Measurements from ENCODE around the gene DRAXIN.

Gene DRAXIN

GRCh38 chr1:11658542-11658941 is 33.0 kb upstream of the DRAXIN start:
- no peak for DNase-seq

GRCh38 chr1:11659748-11660147 is 31.8 kb upstream of the DRAXIN start:
- no peak for DNase-seq

DNA sequence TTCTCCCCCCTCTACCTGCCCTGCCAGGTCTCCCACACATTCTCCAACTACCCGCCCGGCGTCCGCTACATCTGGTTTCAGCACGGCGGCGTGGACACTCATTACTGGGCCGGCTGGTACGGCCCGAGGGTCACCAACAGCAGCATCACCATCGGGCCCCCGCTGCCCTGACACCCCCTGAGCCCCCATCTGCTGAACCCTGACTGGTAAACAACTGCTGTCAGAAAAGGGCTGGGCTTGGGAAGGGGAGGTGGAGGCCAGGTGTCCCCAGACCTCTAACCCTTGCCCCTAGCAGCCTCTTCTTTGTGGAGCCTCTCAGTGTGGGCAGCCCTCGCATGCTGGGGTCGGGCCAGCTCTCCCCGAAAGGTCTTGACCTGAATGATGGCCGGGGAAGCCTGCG is 30.4 kb upstream of the DRAXIN start:
- DNase-seq = no peak

- DNase-seq = peak; percentile 61
These were observed 27.0 kb upstream of the DRAXIN start for GRCh38 chr1:11664336-11665065.

- no peak for DNase-seq
These were observed 23.0 kb upstream of the DRAXIN start for GRCh38 chr1:11668516-11668915.

DNA sequence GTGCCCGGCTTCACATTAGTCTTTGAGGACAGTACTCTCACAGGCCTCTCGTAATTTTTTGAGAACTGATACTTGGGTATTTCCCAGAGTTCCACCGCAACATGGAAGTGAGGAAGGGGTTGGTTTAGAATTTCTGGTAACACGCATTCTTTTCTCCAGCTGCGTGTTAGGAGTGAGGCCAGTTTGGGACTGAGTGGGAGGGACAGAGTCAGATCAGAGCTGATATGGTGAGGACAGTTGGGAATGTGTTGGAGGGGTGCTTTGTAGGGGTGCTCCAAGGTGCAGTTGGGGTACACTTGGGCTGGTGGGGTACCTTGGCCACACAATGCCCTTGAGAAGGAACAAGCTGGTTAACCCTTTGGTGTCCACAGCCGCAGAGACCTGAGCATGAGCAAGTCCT is 20.8 kb upstream of the DRAXIN start:
- DNase-seq = no peak

GRCh38 chr1:11671205-11671543 is 20.3 kb upstream of the DRAXIN start:
- DNase-seq = no peak

- DNase-seq = no peak
These were observed 19.8 kb upstream of the DRAXIN start for GRCh38 chr1:11671544-11672286.

DNA sequence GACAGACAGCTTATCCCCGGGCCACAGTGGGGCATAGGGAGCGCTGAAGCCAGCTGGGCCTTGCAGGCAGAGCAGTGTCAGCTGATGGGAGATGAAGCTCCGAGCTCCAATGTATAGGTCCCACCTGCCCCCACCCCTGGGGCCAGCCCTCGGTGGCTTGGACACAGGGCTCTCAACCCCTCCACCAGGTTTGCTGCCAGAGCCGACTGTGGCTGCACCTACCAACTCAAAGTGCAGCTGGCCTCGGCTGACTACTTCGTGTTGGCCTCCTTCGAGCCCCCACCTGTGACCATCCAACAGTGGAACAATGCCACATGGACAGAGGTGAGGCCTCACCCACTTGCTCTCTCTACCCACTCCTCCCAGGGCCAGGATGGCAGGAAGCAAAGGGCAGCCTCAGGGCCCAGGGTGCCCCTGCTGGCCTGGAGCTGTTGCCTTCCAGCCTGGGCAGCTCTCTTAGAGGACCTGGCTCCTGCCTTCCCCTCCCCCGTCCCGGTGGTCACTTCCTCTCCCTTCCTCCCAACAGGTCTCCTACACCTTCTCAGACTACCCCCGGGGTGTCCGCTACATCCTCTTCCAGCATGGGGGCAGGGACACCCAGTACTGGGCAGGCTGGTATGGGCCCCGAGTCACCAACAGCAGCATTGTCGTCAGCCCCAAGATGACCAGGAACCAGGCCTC is 18.3 kb upstream of the DRAXIN start:
- no peak for DNase-seq

DNA sequence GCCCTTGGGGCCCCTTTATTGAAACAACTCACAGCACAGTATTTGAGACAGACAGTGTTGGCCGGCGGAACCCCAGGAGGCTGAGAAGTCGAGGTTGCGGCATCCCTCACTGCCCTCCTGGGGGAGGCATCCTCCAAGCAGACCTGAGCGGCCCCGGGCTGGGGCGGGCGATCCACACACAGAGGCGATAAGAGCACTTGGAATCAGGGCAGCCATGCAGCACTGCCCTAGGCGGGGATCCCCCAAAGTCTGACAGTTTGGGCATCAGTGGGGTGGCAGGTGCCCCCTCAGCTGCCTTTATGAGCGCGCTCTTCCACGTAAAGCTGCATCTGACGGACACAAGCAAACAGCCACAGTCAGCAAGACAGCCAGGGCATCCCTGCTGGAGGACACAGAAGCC is 17.0 kb upstream of the DRAXIN start:
- DNase-seq = no peak

- DNase-seq = no peak
These were observed 16.2 kb upstream of the DRAXIN start for GRCh38 chr1:11675325-11675724.

GRCh38 chr1:11676386-11677103 is 15.0 kb upstream of the DRAXIN start:
- DNase-seq = no peak

DNA sequence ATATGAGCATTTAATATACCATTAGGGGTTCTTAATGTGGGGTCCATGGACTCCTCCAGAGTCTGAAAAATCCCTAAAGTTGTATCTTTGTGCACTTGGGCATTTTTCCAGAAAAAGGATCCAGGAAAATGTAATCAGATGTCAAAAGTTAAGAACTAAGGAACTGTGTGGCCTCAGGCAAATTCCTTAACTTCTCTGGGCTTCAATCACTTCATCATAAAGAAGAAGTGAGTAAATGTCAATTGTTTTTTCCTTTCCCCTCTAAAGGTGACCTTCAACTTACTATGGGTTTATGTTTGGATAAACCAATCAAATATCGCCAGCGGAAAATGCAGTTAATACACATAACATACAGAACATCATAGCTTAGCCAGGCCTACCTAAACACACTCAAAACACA is 13.1 kb upstream of the DRAXIN start:
- DNase-seq = no peak

DNA sequence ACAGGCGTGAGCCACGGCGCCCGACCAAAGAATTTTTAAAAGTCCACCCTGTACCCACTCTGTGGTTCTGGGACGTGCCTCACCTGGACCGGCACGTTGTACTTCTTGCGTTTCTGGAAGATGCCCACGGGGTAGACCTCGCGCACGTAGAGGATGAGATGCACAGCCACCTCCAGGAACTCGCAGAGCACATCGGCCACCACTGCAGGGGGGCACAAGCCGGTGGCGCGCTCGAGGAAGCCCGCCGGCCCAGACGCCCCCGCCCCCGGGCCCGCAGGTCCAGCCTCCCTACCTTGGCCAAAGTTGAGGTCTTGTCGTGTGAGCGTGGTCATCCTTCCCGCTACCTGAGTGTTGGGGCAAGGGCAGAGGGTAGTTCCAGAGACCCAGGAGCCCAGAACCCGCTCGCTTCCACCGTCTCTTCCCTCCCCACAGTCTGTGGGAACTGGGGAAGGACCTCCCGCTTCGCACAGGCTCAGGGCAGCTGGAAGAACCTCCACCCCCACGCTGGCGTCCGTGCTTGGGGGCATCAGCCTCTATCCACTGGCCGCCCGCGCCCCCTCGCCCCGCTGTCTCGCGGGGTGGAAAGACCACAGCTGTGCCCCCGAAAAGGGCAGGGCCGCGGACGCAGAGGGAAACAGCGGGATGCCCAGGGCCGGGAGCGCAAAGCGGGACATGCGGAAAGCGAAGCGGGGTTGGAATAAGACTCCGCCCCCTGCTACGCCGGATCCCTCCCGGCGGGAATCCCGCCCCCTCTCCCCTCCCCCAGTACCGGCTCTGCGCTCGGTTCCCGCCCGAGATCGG is 11.0 kb upstream of the DRAXIN start:
- no peak for DNase-seq

- DNase-seq = peak; percentile 94
These were observed 10.3 kb upstream of the DRAXIN start, which contains the start of gene MAD2L2 for GRCh38 chr1:11681071-11681771. Gene MAD2L2, minus strand, starts transcription at chr1:11681148. Its CDS starts 547 bp downstream, at chr1:11680601.

- no peak for DNase-seq
These were observed 9.2 kb upstream of the DRAXIN start for GRCh38 chr1:11682287-11682771.

GRCh38 chr1:11682799-11683198 is 8.7 kb upstream of the DRAXIN start:
- no peak for DNase-seq

GRCh38 chr1:11684070-11684469 is 7.4 kb upstream of the DRAXIN start:
- DNase-seq = no peak

GRCh38 chr1:11685210-11685752 is 6.2 kb upstream of the DRAXIN start:
- DNase-seq = no peak

GRCh38 chr1:11688506-11688905 is 3.0 kb upstream of the DRAXIN start:
- no peak for DNase-seq
